Left ventricle myocardium inferior (tissue), 1 donor: ENCODE results near the gene PLCH1. TPM values are rescaled to one million over a fixed set of nuclear protein-coding genes. Genes with fewer than 3 reads are reported as not detected.

Source experiments
- DNase-seq: peaks from one replicate; pipeline ENCODE4 v3.0.0-alpha.2; 2020
- H3K27ac ChIP-seq: fragments of 200-600 bp; replicated peaks from 2 replicates; pipeline ENCODE4 v1.8.0; 2021
- H3K27me3 ChIP-seq: fragments of 200-600 bp; 2 replicates; pipeline ENCODE4 v1.8.0; 2021; ENCODE audit warnings: low read depth
- H3K36me3 ChIP-seq: fragments of 200-600 bp; 2 replicates; pipeline ENCODE4 v1.8.0; 2021
- H3K4me1 ChIP-seq: fragments of 200-600 bp; 2 replicates; pipeline ENCODE4 v1.8.0; 2021
- H3K4me3 ChIP-seq: fragments of 200-600 bp; 2 replicates; pipeline ENCODE4 v1.8.0; 2021; ENCODE audit warnings: mild to moderate bottlenecking, moderate library complexity
- H3K9me3 ChIP-seq: fragments of 200-600 bp; replicated peaks from 2 replicates; pipeline ENCODE4 v1.8.0; 2021
- intact Hi-C: fragments of 100-400 bp; cut with micrococcal nuclease; formaldehyde crosslinking; loops from one replicate; pipeline ENCODE4 v1.11.0; 2022
- total RNA-seq: library from RNA; stranded (reverse); fragmentation: NEBNext Ultra II Directional; extraction: Animal tissue kit (Norgen Biotek cat#: 25700); gene quantifications from one replicate; pipeline ENCODE4 v1.2.1, GENCODE V29; 2021
- TF ChIP-seq, protein P1 (sequence below): fragments of 200-600 bp; IDR thresholded peaks from 2 replicates; pipeline ENCODE4 v1.8.0; 2021; ENCODE audit warnings: antibody characterized with exemption, mild to moderate bottlenecking, borderline replicate concordance
- donor health status: DM: no; HTN: yes; CAD: no; lungs with severe emphysema.

PLCH1 gene
- total RNA-seq, 1 donor from 2014 or later: 0.85 TPM

DNA sequence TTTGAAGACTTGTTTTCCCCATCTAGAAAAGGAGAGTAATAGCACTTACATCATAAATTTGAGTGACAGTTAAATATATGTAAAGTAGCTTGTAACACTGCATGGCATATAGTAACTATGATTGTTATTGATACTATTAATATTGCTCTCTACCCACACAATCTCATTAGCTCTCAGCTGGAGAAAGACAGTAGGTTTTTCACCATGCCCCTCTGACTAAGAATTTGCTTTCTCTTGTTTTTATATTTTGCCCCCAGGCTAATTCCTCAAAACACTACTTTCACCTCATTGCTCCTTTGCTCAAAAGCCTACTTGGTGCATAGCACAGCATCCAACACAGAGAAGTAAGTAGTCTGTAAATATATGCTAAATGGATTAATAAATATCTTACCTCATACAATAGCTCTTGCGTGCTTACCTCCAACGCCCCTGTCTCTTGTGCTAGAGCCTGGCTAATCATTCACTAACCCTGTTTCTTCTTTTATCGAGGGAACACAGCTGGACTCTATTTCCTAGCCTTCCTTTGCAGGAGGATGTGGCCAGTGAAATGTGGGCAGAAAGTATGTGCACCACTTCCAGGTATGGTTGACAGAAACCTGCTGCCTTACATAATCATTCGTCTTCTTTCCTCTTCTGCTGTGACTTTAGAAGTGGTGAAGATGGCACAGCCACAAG is 190.0 kb downstream of the PLCH1 start:
- TF ChIP-seq, protein P1, sequence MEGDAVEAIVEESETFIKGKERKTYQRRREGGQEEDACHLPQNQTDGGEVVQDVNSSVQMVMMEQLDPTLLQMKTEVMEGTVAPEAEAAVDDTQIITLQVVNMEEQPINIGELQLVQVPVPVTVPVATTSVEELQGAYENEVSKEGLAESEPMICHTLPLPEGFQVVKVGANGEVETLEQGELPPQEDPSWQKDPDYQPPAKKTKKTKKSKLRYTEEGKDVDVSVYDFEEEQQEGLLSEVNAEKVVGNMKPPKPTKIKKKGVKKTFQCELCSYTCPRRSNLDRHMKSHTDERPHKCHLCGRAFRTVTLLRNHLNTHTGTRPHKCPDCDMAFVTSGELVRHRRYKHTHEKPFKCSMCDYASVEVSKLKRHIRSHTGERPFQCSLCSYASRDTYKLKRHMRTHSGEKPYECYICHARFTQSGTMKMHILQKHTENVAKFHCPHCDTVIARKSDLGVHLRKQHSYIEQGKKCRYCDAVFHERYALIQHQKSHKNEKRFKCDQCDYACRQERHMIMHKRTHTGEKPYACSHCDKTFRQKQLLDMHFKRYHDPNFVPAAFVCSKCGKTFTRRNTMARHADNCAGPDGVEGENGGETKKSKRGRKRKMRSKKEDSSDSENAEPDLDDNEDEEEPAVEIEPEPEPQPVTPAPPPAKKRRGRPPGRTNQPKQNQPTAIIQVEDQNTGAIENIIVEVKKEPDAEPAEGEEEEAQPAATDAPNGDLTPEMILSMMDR: no peak
- intact Hi-C loops: no loop called here
- DNase-seq: no peak

DNA sequence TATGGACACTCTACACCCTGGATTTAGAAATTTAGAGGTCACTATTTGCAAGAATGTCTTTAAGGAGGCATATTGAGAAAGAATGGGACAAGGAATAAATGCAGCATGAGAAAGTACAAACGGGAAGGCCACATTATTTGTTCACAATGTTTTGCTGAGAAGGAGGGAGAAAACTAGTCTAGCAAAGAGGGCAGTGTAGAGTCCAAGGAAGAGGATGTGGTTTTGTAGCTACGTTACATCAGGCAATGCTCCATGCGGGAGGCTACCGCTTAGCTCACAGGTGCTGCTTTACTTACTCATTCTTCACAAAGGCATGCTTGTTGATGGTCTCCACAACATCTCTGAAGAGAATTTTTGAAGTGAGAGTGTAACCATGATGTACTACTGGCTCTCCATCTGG is 191.1 kb downstream of the PLCH1 start:
- no peaks in the 10 kb centered on the region for H3K27me3 ChIP-seq
- DNase-seq: no peak
- no peak overlapping the region for H3K27ac ChIP-seq
- intact Hi-C loops: no loop called here
- H3K9me3 ChIP-seq: no peaks in the 10 kb centered on the region
- no peaks in the 10 kb centered on the region for H3K4me1 ChIP-seq
- H3K4me3 ChIP-seq: no peak overlapping the region
- H3K36me3 ChIP-seq: no peaks in the 10 kb centered on the region
- TF ChIP-seq, protein P1: no peak

More for the DNA sequence above, 190.0 kb downstream of the PLCH1 start:
- H3K4me3 ChIP-seq: no peak overlapping the region
- H3K4me1 ChIP-seq: no peaks in the 10 kb centered on the region
- no peak overlapping the region for H3K27ac ChIP-seq
- no peaks in the 10 kb centered on the region for H3K36me3 ChIP-seq
- no peaks in the 10 kb centered on the region for H3K27me3 ChIP-seq
- H3K9me3 ChIP-seq: no peaks in the 10 kb centered on the region

DNA sequence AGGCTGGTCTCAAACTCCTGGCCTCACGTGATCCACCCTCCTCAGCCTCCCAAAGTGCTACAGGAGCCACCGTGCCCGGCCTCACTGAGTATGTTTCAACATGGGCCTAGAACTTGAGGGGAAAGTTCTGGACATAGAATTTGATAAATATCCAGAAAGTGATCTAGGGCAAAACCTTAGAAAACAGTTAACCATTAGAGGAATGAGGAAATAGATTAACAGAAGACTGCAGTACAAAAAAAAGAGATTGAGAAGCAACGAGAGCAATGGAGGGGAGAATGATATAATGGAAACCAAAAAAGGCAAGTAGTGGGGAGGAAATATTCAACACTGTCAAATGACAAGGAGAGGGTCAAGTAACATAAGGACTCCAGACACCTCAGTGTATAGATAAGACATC is 191.5 kb downstream of the PLCH1 start:
- H3K36me3 ChIP-seq: no peaks in the 10 kb centered on the region
- H3K27ac ChIP-seq: no peak overlapping the region
- intact Hi-C loops: no loop called here
- no peaks in the 10 kb centered on the region for H3K9me3 ChIP-seq
- TF ChIP-seq, protein P1: no peak
- no peak overlapping the region for H3K4me3 ChIP-seq
- no peaks in the 10 kb centered on the region for H3K4me1 ChIP-seq
- no peak for DNase-seq
- H3K27me3 ChIP-seq: no peaks in the 10 kb centered on the region

DNA sequence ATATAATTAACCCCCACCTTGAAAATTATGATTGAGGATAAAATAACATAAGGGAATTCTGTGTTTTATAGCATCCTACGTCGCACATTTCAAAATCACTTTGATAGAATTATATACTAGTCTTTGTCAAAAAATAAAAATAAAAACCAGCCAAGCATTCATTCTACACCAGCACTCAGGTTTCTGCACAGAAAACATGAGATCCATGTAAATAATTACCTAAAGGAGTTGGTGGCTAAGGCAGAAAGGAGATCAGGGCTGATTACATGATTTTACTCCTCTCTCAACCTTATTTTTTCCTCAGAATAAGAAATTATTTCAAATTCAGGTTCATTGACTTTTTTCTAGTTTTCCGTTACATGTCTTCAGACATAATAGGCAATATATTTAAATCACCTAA is 194.5 kb downstream of the PLCH1 start:
- TF ChIP-seq, protein P1: no peak
- no peaks in the 10 kb centered on the region for H3K4me1 ChIP-seq
- intact Hi-C loops: no loop called here
- H3K4me3 ChIP-seq: no peak overlapping the region
- H3K9me3 ChIP-seq: no peaks in the 10 kb centered on the region
- no peak overlapping the region for H3K27ac ChIP-seq
- no peak for DNase-seq
- no peaks in the 10 kb centered on the region for H3K36me3 ChIP-seq
- no peaks in the 10 kb centered on the region for H3K27me3 ChIP-seq

DNA sequence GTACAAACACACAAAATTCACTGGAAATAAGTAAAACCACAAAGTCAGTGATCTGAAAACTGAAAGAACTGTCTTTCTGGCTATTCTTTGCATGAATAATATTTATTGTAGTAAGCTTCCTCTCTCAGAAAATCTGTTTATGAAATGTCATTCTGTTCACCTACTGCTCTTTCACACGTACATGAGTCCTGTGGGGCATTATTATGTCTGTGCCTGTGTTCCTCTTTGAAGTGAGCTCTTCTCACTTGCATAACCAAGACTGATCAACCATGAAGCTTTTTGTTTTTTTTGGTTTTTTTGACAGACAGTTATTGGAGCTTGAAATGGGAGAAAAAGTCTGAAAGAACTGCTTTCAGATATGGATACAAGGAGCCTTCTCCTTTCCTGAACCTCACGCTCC is 195.8 kb downstream of the PLCH1 start:
- H3K4me3 ChIP-seq: no peak overlapping the region
- H3K27me3 ChIP-seq: no peaks in the 10 kb centered on the region
- TF ChIP-seq, protein P1: no peak
- no peaks in the 10 kb centered on the region for H3K4me1 ChIP-seq
- H3K27ac ChIP-seq: no peak overlapping the region
- intact Hi-C loops: no loop called here
- H3K9me3 ChIP-seq: no peaks in the 10 kb centered on the region
- DNase-seq: no peak
- H3K36me3 ChIP-seq: no peaks in the 10 kb centered on the region
